PFSK-1 (cell line): ENCODE results near the gene MPP2.

Source experiments
- POLR2AphosphoS5 ChIP-seq: IDR thresholded peaks from 2 replicates; pipeline ENCODE4 v1.6.1; 2012; ENCODE audit warnings: low read depth, mild to moderate bottlenecking, control low read depth, low read length, moderate library complexity
- SIN3A ChIP-seq: IDR thresholded peaks from 2 replicates; pipeline ENCODE4 v1.6.1; 2012; ENCODE audit warnings: mild to moderate bottlenecking, low read length, moderate library complexity, borderline replicate concordance; ENCODE audit not compliant: insufficient read depth
- TAF1 ChIP-seq: IDR thresholded peaks from 2 replicates; pipeline ENCODE4 v1.6.1; 2012; ENCODE audit warnings: low read length, control low read depth, borderline replicate concordance; ENCODE audit not compliant: insufficient read depth
- TF ChIP-seq, protein P1 (sequence below), 2 experiments: IDR thresholded peaks; 2 replicates each; pipeline versions ENCODE4 v1.6.1 to v1.8.0; 2011 to 2012; ENCODE audit warnings: low read depth in 2 of 2, low read length in 2 of 2, control low read depth in 1 of 2, inconsistent platforms in 1 of 2, mild to moderate bottlenecking in 1 of 2, moderate library complexity in 1 of 2; ENCODE audit not compliant: insufficient read depth in 1 of 2

DNA sequence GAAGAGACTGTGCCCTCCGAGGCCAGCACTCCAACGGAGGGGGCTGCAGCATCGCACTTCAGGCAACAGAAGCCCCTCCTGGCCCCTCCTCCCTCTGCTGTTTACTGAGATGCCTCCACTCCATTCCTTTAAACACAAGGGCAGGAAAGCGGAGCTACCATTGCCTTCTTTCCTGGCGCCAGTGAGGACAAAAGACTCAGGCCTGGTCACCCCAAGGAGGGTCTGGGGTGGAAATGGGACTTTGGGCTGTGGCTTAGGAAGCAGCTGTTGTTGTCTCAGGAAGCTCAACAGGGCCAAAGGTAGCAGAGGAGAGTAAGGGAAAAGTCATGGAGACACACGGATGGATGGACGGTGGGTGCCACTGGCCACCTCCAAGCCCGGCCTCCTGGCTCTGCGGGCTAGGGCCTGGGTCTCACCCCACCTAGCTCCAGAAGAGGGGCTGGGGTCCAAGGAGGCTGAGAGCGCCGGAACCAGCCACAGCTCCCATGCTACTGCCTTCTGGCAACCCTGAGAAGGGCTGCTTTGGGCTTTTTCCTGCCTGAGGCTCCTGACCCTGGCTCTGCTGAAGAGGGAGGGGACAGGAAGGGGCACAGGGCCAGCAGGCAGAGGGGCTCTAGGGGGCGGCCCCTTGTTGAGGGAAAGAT lies 49.3 kb downstream of the MPP2 start:
- TF ChIP-seq, protein P1, sequence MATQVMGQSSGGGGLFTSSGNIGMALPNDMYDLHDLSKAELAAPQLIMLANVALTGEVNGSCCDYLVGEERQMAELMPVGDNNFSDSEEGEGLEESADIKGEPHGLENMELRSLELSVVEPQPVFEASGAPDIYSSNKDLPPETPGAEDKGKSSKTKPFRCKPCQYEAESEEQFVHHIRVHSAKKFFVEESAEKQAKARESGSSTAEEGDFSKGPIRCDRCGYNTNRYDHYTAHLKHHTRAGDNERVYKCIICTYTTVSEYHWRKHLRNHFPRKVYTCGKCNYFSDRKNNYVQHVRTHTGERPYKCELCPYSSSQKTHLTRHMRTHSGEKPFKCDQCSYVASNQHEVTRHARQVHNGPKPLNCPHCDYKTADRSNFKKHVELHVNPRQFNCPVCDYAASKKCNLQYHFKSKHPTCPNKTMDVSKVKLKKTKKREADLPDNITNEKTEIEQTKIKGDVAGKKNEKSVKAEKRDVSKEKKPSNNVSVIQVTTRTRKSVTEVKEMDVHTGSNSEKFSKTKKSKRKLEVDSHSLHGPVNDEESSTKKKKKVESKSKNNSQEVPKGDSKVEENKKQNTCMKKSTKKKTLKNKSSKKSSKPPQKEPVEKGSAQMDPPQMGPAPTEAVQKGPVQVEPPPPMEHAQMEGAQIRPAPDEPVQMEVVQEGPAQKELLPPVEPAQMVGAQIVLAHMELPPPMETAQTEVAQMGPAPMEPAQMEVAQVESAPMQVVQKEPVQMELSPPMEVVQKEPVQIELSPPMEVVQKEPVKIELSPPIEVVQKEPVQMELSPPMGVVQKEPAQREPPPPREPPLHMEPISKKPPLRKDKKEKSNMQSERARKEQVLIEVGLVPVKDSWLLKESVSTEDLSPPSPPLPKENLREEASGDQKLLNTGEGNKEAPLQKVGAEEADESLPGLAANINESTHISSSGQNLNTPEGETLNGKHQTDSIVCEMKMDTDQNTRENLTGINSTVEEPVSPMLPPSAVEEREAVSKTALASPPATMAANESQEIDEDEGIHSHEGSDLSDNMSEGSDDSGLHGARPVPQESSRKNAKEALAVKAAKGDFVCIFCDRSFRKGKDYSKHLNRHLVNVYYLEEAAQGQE (IDR thresholded peaks at IDR 0.05; ENCODE audit: insufficient read depth in 1 of 2, low read depth in 2 of 2, low read length in 2 of 2): no peak
- TF ChIP-seq TAF1: no peak
- no peak for TF ChIP-seq SIN3A
- no peak for TF ChIP-seq POLR2AphosphoS5
